ENCODE data around the gene TRPM2.

GRCh38 chr21:44485796-44486195, 132.4 kb downstream of the TRPM2 start:
- TF ChIP-seq ZNF770 (CRISPR knock-in tag; IDR thresholded peaks at IDR 0.05) (no peak), FOXP1 (IDR thresholded peaks at IDR 0.05) (no peak), FOXP1 (CRISPR knock-in tag; IDR thresholded peaks at IDR 0.05) (no peak), SRF (IDR thresholded peaks at IDR 0.05; ENCODE audit: low read depth, low read length) (no peak), HIVEP1 (CRISPR knock-in tag; IDR thresholded peaks at IDR 0.05) (no peak), ZFP36 (IDR thresholded peaks at IDR 0.05; ENCODE audit: borderline replicate concordance, low read depth, low read length, partially characterized antibody) (no peak), NAIF1 (CRISPR knock-in tag; IDR thresholded peaks at IDR 0.05; ENCODE audit: borderline replicate concordance) (no peak), WIZ (CRISPR knock-in tag; IDR thresholded peaks at IDR 0.05) (no peak), ZNF44 (CRISPR knock-in tag; IDR thresholded peaks at IDR 0.05) (no peak), ZBTB40 (IDR thresholded peaks at IDR 0.05) (no peak), ZBTB40 (CRISPR knock-in tag; IDR thresholded peaks at IDR 0.05) (no peak), CTCF (CRISPR knock-in tag; IDR thresholded peaks at IDR 0.05) (no peak), ZBTB49 (CRISPR knock-in tag; IDR thresholded peaks at IDR 0.05; ENCODE audit: borderline replicate concordance) (no peak), CREM (IDR thresholded peaks at IDR 0.05) (no peak), CREM (CRISPR knock-in tag; IDR thresholded peaks at IDR 0.05) (no peak), BCLAF1 (IDR thresholded peaks at IDR 0.05) (no peak), ZNF136 (CRISPR knock-in tag; IDR thresholded peaks at IDR 0.05; ENCODE audit: low read depth) (no peak)

Measured in HepG2 (cell line).